Gastrocnemius medialis (tissue), 4 donors: ENCODE measurements around the gene PRDM16. TPM values are rescaled to one million over a fixed set of nuclear protein-coding genes. Genes with fewer than 3 reads are reported as not detected.
A peak's percentile ranks its signal among the peaks of the same experiment; 100 is the strongest.

Experiments used
- ATAC-seq, 2 donors: fragments of 150-250 bp; one replicate each; pipeline ENCODE4 v1.9.1; 2016
- DNase-seq, 2 donors: peaks; one replicate each; pipeline ENCODE4 v3.0.0-alpha.2; 2019
- H3K27ac ChIP-seq, 4 donors: fragments of 200-600 bp; sonication (generic); 1 replicate in 1 of 4; 2 replicates in 3 of 4; pipeline ENCODE4 v1.5.1; 2016 to 2018; ENCODE audit warnings: mild to moderate bottlenecking in 2 of 4, moderate library complexity in 1 of 4
- H3K27me3 ChIP-seq, 3 donors: fragments of 200-600 bp; sonication (generic) in 2 of 3; 1 replicate in 1 of 3; 2 replicates in 2 of 3; pipeline versions ENCODE4 v1.5.1 to v1.6.0; 2016 to 2019; ENCODE audit warnings: mild to moderate bottlenecking in 1 of 3, moderate library complexity in 1 of 3
- H3K36me3 ChIP-seq, 2 donors: fragments of 200-600 bp; sonication (generic) in 1 of 2; one replicate each; pipeline ENCODE4 v1.5.1; 2017 to 2018
- H3K4me1 ChIP-seq, 2 donors: fragments of 200-600 bp; sonication (generic) in 1 of 2; one replicate each; pipeline ENCODE4 v1.5.1; 2016 to 2017; ENCODE audit warnings: mild to moderate bottlenecking in 2 of 2
- H3K4me3 ChIP-seq, 4 donors: fragments of 200-600 bp; sonication (generic) in 3 of 4; 1 replicate in 1 of 4; 2 replicates in 3 of 4; pipeline ENCODE4 v1.5.1; 2016 to 2019; ENCODE audit warnings: mild to moderate bottlenecking in 2 of 4
- H3K9me3 ChIP-seq, 3 donors: fragments of 200-600 bp; sonication (generic) in 2 of 3; 1 replicate in 1 of 3; 2 replicates in 2 of 3; pipeline ENCODE4 v1.5.1; 2016 to 2019
- CTCF ChIP-seq, 5 experiments: fragments of 450-650 bp in 3 of 5; fragments of 200-600 bp in 2 of 5; sonication (generic) in 2 of 5; IDR thresholded peaks in 4 of 5; conservative IDR thresholded peaks in 1 of 5; 1 replicate in 4 of 5; 2 replicates in 1 of 5; pipeline ENCODE4 v1.5.1; 2016 to 2019; ENCODE audit warnings: antibody characterized with exemption in 5 of 5, mild to moderate bottlenecking in 3 of 5, moderate library complexity in 3 of 5
- POLR2A ChIP-seq, 2 donors: fragments of 450-650 bp; IDR thresholded peaks; one replicate each; pipeline ENCODE4 v1.6.1; 2017; ENCODE audit warnings: antibody characterized with exemption in 2 of 2, mild to moderate bottlenecking in 2 of 2, moderate library complexity in 2 of 2
- in situ Hi-C, 4 donors: fragments of 200-750 bp; cut with MboI; loops; one replicate each; pipeline versions ENCODE4 v1.15.0 to v1.8.0; 2017; ENCODE audit warnings: low sequenced_read_pairs in 4 of 4
- intact Hi-C: fragments of 100-400 bp; cut with DNase I; formaldehyde crosslinking; loops from one replicate; pipeline ENCODE4 v1.15.1; 2023; ENCODE audit warnings: low total_unique reads
- total RNA-seq, 4 donors: library from RNA; depleted of rRNA; stranded (reverse); fragments of >200 nt; gene quantifications; one replicate each; pipeline versions ENCODE4 v1.1.0 to v1.2.3, GENCODE V29; 2016

Gene PRDM16
- total RNA-seq, 4 donors from 2014 or later: 0.03 to 0.19 (median 0.17) TPM

- intact Hi-C loops (no loop called here), in situ Hi-C loops (no loop called here)
- no peaks in the 10 kb centered on the region for H3K36me3 ChIP-seq
- no peak overlapping the region for H3K4me3 ChIP-seq
- no peak for TF ChIP-seq POLR2A (IDR thresholded peaks at IDR 0.05)
- TF ChIP-seq CTCF (IDR thresholded peaks at IDR 0.05 in 4 of 5, conservative IDR thresholded peaks at IDR 0.05 in 1 of 5): no peak
- no peak overlapping the region for H3K27ac ChIP-seq
- H3K9me3 ChIP-seq: no peaks in the 10 kb centered on the region
- H3K27me3 ChIP-seq: peaks cover 0 to 7% (median 2%) of the 10 kb centered on the region in 3 donors
- peaks cover 3 to 13% of the 10 kb centered on the region in 2 donors for H3K4me1 ChIP-seq
- ATAC-seq: no peak
- DNase-seq: no peak
Observed at GRCh38 chr1:3450983-3451382, 382.0 kb downstream of the PRDM16 start.

- Histone ChIP-seq H3K36me3 (no peaks in the 10 kb centered on the region), H3K9me3 (no peaks in the 10 kb centered on the region), H3K4me1 (peaks cover 3 to 13% of the 10 kb centered on the region in 2 donors), H3K4me3 (no peak overlapping the region), H3K27me3 (peaks cover 0 to 7% (median 2%) of the 10 kb centered on the region in 3 donors), H3K27ac (no peak overlapping the region)
- in situ Hi-C loops: no loop called here
- ATAC-seq: no peak
- intact Hi-C loops: loop anchor here (2.0 kb wide), 1 partner anchor 169 kb away; no protein-coding TSS in a partner anchor
- TF ChIP-seq POLR2A (IDR thresholded peaks at IDR 0.05): no peak
- no peak for DNase-seq
Observed at GRCh38 chr1:3451994-3452865, 383.2 kb downstream of the PRDM16 start.

- intact Hi-C loops (loop anchor here (1.0 to 2.0 kb wide), 3 partner anchors 18 to 168 kb away; no protein-coding TSS in a partner anchor), in situ Hi-C loops (no loop called here)
- DNase-seq: no peak
- H3K36me3 ChIP-seq: no peaks in the 10 kb centered on the region
- no peak overlapping the region for H3K27ac ChIP-seq
- H3K9me3 ChIP-seq: no peaks in the 10 kb centered on the region
- H3K4me1 ChIP-seq: peaks cover 5 to 16% of the 10 kb centered on the region in 2 donors
- no peak for TF ChIP-seq POLR2A (IDR thresholded peaks at IDR 0.05)
- no peak for TF ChIP-seq CTCF (IDR thresholded peaks at IDR 0.05 in 4 of 5, conservative IDR thresholded peaks at IDR 0.05 in 1 of 5)
- H3K27me3 ChIP-seq: peaks cover 0 to 7% (median 2%) of the 10 kb centered on the region in 3 donors
- ATAC-seq: no peak
- H3K4me3 ChIP-seq: no peak overlapping the region
Observed at GRCh38 chr1:3452866-3453175, 383.8 kb downstream of the PRDM16 start.

GRCh38 chr1:3453203-3453761 lies 384.3 kb downstream of the PRDM16 start:
- DNase-seq (peak; percentile 30 to 62), ATAC-seq (peak; percentile 51 to 76)
- intact Hi-C loops: loop anchor here (1.0 to 2.0 kb wide), 3 partner anchors 18 to 168 kb away; no protein-coding TSS in a partner anchor
- H3K27me3 ChIP-seq: peaks cover 0 to 7% (median 2%) of the 10 kb centered on the region in 3 donors
- no peaks in the 10 kb centered on the region for H3K36me3 ChIP-seq
- H3K4me3 ChIP-seq: no peak overlapping the region
- no peaks in the 10 kb centered on the region for H3K9me3 ChIP-seq
- peaks cover 10 to 20% of the 10 kb centered on the region in 2 donors for H3K4me1 ChIP-seq
- in situ Hi-C loops: no loop called here
- TF ChIP-seq CTCF (IDR thresholded peaks at IDR 0.05 in 4 of 5, conservative IDR thresholded peaks at IDR 0.05 in 1 of 5) (peak; percentile 89 to 97 (median 94)), POLR2A (IDR thresholded peaks at IDR 0.05) (no peak)
- no peak overlapping the region for H3K27ac ChIP-seq
